Bronchial epithelial cell (primary cell): Measurements from ENCODE around the gene RPL32. TPM values are rescaled to one million over a fixed set of nuclear protein-coding genes. Genes with fewer than 3 reads are reported as not detected.
"Not testable (repeated sequence)": the region's sequence is repeated elsewhere in the genome, so short reads cannot be mapped to it uniquely, and the experiment has no call there.

Source experiments
- DNase-seq: peaks from one replicate; pipeline ENCODE4 v3.0.0-alpha.2; 2010; ENCODE audit warnings: low read depth
- FAIRE-seq: peaks from 2 replicates; lab custom pipeline; 2011; peaks lifted over from hg19 to GRCh38; lab: Jason Lieb, UNC
- H3K27me3 ChIP-seq: 2 replicates; pipeline ENCODE4 v1.5.1; 2011; ENCODE audit warnings: low read length; ENCODE audit not compliant: control insufficient read depth, insufficient read depth
- H3K36me3 ChIP-seq: 2 replicates; pipeline ENCODE4 v1.5.1; 2011; ENCODE audit warnings: low read length; ENCODE audit not compliant: control insufficient read depth, insufficient read depth
- H3K4me3 ChIP-seq: 2 replicates; pipeline ENCODE4 v1.5.1; 2011; ENCODE audit warnings: mild to moderate bottlenecking, low read depth, low read length, control low read depth
- total RNA-seq: library from RNA; depleted of rRNA; stranded (reverse); fragments of >200 nt; gene quantifications from 2 replicates; pipeline ENCODE4 v1.2.1, GENCODE V29; 2014
- TF ChIP-seq, protein P1 (sequence below): IDR thresholded peaks from 2 replicates; pipeline ENCODE4 v1.5.1; 2011; ENCODE audit warnings: mild to moderate bottlenecking, moderate library complexity, low read length, control low read depth, inconsistent platforms; ENCODE audit not compliant: insufficient read depth, severe bottlenecking

Gene RPL32
- total RNA-seq, 1 donor from 2014 or later: 2,605 TPM

DNA sequence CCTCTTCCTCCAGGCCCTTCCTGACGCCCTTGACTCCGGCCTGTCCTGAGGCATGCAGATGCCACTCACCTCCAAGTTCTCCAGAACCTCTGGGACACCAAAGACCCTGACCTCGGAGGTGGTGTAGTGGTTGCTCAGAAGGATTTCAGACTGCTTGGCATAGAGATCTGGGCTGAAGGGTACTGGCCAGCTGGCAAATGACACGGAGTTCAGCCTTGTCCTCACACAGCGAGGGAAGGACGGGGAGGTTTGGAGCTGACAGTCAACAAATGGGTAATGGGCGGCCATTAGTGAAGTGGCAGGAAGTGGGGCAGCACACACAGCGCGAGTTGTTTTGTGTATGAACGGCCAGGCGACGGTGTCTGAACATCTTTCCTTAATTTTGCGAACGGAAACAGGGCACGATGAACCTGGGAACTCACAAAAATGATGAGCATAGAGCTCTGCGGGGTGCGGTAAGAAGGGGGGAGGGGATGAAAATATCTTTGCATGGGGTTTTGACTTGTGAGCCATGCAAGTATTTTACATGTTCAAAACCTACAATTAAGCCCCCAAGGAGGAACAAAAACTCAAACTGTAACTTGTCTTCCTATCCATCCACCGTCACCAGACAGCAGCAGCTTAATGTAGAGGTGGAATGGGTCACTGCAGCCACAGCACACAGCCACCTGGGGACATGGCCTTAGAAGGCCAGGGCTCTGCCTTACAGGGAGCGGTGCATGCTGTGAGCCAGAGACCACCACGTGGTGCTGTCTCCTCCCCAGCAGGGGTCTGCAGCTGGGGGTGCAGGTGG, 43.6 kb upstream of the RPL32 start:
- TF ChIP-seq, protein P1, sequence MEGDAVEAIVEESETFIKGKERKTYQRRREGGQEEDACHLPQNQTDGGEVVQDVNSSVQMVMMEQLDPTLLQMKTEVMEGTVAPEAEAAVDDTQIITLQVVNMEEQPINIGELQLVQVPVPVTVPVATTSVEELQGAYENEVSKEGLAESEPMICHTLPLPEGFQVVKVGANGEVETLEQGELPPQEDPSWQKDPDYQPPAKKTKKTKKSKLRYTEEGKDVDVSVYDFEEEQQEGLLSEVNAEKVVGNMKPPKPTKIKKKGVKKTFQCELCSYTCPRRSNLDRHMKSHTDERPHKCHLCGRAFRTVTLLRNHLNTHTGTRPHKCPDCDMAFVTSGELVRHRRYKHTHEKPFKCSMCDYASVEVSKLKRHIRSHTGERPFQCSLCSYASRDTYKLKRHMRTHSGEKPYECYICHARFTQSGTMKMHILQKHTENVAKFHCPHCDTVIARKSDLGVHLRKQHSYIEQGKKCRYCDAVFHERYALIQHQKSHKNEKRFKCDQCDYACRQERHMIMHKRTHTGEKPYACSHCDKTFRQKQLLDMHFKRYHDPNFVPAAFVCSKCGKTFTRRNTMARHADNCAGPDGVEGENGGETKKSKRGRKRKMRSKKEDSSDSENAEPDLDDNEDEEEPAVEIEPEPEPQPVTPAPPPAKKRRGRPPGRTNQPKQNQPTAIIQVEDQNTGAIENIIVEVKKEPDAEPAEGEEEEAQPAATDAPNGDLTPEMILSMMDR: no peak
- FAIRE-seq: no peak
- H3K4me3 ChIP-seq: no peak overlapping the region
- H3K27me3 ChIP-seq: peaks cover 4% of the 10 kb centered on the region
- DNase-seq: no peak
- no peaks in the 10 kb centered on the region for H3K36me3 ChIP-seq

DNA sequence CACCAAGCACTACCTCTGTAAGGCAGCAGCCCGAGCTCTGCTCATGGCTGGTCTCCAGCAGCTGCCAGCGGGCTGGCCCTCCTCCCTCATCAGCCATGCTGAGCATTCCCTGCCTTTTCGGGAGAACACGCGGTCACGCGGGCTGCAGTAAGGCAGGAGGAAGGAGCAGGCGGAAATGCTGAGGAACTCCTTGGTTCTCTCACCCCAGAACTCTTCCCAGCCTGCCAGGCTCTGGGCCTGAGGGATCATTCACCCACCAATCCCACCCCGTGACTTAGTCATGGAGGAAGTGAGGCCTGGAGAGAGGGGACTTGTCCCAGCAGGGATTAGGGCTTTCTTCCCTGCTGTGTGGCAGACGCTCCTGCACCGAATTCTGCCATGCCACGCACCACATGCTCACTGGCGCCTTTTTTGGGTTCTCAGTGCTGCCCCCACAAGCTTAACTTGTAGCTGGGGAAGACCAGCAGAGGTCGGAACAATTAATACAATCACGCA, 42.9 kb upstream of the RPL32 start:
- TF ChIP-seq, protein P1: no peak

DNA sequence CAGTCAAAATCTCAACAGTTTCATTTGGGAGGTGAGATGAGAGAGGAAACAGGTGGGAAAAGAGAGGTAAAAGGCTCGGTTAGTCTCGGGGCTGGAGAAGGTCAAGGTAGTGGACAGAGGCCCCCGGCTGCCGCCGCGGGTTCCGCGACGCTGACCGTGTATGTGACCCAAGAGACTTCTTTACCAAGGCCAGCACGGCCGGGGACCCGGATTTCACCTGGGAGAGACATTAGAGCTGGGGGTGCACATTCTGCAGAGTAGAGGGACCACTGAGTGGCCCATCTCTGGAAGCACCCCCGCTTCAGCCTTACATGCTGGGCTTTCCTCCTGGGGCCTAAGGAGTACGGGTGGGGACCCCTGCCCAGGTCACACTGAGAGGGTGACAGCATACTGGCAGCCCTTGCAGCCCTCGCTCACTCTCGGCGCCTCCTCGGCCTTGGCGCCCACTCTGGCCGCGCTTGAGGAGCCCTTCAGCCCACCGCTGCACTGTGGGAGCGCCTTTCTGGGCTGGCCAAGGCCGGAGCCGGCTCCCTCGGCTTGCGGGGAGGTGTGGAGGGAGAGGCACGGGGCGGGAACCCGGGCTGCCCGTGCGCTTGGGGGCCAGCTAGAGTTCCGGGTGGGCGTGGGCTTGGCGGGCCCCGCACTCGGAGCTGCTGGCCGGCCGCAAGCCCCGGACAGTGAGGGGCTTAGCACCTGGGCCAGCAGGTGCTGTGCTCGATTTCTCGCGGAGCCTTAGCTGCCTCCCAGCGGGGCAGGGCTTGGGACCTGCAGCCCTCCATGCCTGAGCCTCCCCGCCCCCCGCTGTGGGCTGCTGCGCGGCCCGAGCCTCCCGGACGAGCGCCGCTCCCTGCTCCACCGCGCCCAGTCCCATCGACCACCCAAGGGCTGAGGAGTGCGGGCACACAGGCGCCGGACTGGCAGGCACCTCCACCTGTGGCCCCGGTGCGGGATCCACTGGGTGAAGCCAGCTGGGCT, 41.3 kb upstream of the RPL32 start:
- no peak overlapping the region for H3K4me3 ChIP-seq
- peaks cover 4% of the 10 kb centered on the region for H3K27me3 ChIP-seq
- DNase-seq: no peak
- TF ChIP-seq, protein P1: no peak
- FAIRE-seq: no peak
- H3K36me3 ChIP-seq: no peaks in the 10 kb centered on the region

More for the DNA sequence above, 42.9 kb upstream of the RPL32 start:
- H3K36me3 ChIP-seq: no peaks in the 10 kb centered on the region
- DNase-seq (no peak), FAIRE-seq (no peak)
- peaks cover 4% of the 10 kb centered on the region for H3K27me3 ChIP-seq
- no peak overlapping the region for H3K4me3 ChIP-seq

DNA sequence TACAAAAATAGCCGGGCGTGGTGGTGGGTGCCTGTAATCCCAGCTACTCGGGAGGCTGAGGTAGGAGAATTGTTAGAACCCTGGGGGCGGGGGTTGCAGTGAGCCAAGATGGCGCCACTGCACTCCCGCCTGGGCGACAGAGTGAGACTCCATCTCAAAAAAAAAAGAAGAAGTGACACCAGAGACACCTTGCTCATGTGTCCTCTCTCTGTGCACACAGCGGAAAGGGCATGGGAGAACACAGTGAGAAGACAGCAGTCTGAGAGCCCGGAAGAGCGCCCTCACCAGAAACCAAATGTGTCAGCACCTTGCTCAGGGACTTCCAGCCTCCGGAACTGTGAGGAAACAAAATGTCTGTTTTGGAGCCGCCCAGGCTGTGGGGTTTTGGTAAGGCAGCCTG, 40.5 kb upstream of the RPL32 start:
- not testable (repeated sequence) for DNase-seq, H3K36me3 ChIP-seq, H3K27me3 ChIP-seq, FAIRE-seq, H3K4me3 ChIP-seq

DNA sequence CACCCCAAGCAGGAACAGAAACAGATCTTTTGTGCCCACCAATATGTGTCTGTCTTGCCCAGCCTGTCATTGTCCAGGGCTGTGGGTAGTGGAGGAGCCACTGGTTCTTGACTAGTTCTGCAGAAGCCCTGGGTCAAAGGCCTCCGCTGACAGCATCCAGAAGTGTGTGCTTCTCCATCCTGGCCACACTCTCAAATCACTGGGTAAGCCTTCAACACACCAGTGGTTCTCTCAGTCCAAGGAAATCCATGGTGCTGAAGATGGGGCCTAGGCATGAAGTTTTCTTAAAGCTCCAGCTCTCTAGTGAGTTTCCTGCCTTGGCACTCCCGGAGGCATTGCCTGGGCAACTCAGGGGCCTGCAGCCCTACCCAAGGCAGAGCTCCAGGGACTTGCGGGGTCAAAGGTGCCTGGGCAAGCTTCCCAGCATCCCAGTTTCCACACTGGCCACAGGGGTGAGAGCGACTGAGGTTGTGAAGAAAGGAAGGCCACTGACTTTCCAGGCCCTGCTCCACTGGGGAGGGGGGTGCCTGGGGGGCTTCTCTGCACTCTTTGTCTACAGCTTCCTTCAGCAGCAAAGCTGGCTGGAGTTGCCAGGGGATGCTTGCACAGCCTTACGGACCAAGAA, 37.9 kb upstream of the RPL32 start:
- H3K36me3 ChIP-seq: no peaks in the 10 kb centered on the region
- FAIRE-seq: no peak
- DNase-seq: no peak
- H3K4me3 ChIP-seq: no peak overlapping the region
- TF ChIP-seq, protein P1: no peak
- no peaks in the 10 kb centered on the region for H3K27me3 ChIP-seq

DNA sequence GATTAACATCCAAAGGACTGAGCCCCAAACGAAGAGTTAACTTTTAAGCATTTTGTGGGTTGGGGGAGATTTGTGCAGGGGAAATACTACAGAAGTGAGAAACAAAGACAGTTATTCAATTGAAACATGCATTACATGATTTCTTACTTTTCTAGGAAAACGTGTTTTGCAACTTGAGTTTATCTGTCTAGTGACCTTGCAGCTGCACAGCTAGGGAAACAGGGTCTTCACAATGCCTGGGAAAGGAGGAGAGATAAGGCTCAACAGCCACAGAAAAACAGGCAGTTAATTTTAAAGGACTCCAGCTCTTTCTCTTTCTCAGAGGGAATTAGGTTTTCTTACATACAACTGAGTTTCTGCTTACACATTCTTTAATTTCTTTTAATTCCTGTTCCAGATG, 37.4 kb upstream of the RPL32 start:
- H3K27me3 ChIP-seq, DNase-seq, H3K36me3 ChIP-seq, FAIRE-seq, H3K4me3 ChIP-seq: not testable (repeated sequence)
